Mucosa of descending colon (tissue), 3 donors: ENCODE data around the gene MSI2. TPM values are rescaled to one million over a fixed set of nuclear protein-coding genes. Genes with fewer than 3 reads are reported as not detected.

ENCODE experiments used
- ATAC-seq: fragments of 200-7000 bp; cut with Tn5 transposase; one replicate; pipeline ENCODE4 v1.9.1; 2020; ENCODE audit warnings: mild to moderate bottlenecking, moderate library complexity
- DNase-seq, 3 donors: peaks; one replicate each; pipeline ENCODE4 v3.0.0-alpha.2; 2020
- H3K36me3 ChIP-seq: fragments of 200-600 bp; one replicate; pipeline ENCODE4 v1.8.0; 2021; ENCODE audit warnings: low read depth, mild to moderate bottlenecking
- H3K4me1 ChIP-seq: fragments of 200-600 bp; one replicate; pipeline ENCODE4 v1.8.0; 2021; ENCODE audit warnings: low read depth, mild to moderate bottlenecking
- H3K4me3 ChIP-seq: fragments of 200-600 bp; one replicate; pipeline ENCODE4 v1.8.0; 2021; ENCODE audit warnings: mild to moderate bottlenecking
- H3K9me3 ChIP-seq: fragments of 200-600 bp; one replicate; pipeline ENCODE4 v1.8.0; 2021; ENCODE audit warnings: mild to moderate bottlenecking
- intact Hi-C, 2 donors: fragments of 100-400 bp; cut with DNase I in 1 of 2; cut with micrococcal nuclease in 1 of 2; formaldehyde crosslinking; loops; one replicate each; pipeline versions ENCODE4 v1.11.0 to v1.11.1; 2022; cut with DNase I, micrococcal nuclease
- total RNA-seq, 3 donors: library from RNA; stranded (reverse); fragmentation: NEBNext Ultra II Directional in 2 of 3; extraction: Animal tissue kit (Norgen Biotek cat#: 25700) in 2 of 3; gene quantifications; one replicate each; pipeline versions ENCODE4 v1.2.1 to v1.2.4, GENCODE V29; 2021 to 2023
- TF ChIP-seq, protein P1 (sequence below): fragments of 200-600 bp; IDR thresholded peaks from one replicate; pipeline ENCODE4 v1.8.0; 2022; ENCODE audit warnings: antibody characterized with exemption, mild to moderate bottlenecking
- donor health status: DM: no; HTN: no; CAD: no; lungs with moderate emphysema.
- donor health status: DM: no; HTN: no; CAD: no.
- donor health status: DM: no; HTN: yes; CAD: no.

Gene MSI2
- total RNA-seq, 3 donors from 2014 or later: 60.0 to 72.6 (median 65.7) TPM

DNA sequence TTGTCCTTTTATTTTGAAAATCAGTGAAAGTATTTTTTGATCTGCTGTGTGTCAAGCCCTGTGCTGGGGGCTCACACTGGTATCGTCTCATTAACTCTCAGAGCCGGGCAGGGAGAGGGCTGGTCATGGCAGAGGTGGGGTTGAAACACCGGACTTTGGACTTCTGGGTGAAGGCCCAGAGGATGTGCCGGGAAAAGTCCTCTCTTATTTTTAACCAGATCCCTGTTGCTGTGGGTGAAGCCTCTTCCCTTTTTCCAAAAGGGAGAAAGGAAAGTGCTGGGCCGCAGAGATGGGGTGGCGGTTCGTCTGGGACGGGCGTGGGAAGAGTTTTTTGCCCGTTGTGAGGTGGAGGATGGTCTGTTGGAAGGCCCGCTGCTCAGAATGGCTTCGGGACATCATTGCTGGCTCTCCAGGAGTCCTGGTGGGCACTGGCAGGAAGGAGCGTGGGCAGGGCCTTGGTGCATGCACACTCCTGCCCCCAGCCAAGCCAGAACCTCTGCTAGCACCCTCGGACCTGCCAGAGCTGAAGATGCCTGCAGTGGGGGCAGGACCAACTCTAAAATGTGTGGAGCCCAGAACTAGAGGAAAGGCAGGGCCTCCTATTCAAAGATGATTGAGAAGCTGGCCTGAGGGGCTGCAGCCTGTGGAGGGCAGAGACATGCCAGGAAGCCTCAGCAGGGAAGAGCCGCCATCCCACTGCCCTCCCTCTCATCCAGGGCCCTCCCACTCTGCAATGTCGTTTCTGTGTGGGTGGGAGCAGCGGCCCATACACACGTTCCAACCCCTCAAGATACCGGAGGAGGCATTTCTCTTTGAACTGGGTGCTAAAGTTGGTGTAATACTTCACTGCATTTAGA, 275.6 kb downstream of the MSI2 start:
- Histone ChIP-seq H3K9me3 (no peaks in the 10 kb centered on the region), H3K36me3 (no peaks in the 10 kb centered on the region), H3K4me3 (no peak overlapping the region), H3K4me1 (peaks cover 4% of the 10 kb centered on the region)
- intact Hi-C loops: no loop called here
- no peak for DNase-seq
- TF ChIP-seq, protein P1, sequence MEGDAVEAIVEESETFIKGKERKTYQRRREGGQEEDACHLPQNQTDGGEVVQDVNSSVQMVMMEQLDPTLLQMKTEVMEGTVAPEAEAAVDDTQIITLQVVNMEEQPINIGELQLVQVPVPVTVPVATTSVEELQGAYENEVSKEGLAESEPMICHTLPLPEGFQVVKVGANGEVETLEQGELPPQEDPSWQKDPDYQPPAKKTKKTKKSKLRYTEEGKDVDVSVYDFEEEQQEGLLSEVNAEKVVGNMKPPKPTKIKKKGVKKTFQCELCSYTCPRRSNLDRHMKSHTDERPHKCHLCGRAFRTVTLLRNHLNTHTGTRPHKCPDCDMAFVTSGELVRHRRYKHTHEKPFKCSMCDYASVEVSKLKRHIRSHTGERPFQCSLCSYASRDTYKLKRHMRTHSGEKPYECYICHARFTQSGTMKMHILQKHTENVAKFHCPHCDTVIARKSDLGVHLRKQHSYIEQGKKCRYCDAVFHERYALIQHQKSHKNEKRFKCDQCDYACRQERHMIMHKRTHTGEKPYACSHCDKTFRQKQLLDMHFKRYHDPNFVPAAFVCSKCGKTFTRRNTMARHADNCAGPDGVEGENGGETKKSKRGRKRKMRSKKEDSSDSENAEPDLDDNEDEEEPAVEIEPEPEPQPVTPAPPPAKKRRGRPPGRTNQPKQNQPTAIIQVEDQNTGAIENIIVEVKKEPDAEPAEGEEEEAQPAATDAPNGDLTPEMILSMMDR: no peak
- ATAC-seq: peak; percentile 47

DNA sequence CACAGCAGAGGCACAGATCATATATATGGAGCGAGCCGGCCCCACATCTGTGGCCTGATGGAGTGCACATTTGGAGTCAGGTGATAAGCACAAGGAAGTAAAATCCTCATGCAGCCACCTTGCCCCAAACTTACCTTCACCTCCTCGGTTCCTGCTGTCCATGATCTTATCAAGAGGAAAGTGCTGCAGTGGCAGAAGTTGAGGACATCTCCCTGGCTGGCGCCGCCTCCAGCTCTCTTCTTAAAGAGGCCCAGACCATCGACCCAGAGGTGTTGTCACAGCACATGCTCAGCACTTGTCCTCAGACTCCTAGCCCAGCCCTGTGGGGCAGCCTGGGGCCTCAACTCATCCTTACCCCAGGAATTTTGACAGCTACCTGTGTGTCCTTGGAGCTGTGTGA, 276.2 kb downstream of the MSI2 start:
- Histone ChIP-seq H3K9me3 (no peaks in the 10 kb centered on the region), H3K4me3 (no peak overlapping the region), H3K4me1 (peaks cover 4% of the 10 kb centered on the region), H3K36me3 (no peaks in the 10 kb centered on the region)
- intact Hi-C loops: no loop called here
- TF ChIP-seq, protein P1: no peak
- DNase-seq (no peak), ATAC-seq (no peak)

DNA sequence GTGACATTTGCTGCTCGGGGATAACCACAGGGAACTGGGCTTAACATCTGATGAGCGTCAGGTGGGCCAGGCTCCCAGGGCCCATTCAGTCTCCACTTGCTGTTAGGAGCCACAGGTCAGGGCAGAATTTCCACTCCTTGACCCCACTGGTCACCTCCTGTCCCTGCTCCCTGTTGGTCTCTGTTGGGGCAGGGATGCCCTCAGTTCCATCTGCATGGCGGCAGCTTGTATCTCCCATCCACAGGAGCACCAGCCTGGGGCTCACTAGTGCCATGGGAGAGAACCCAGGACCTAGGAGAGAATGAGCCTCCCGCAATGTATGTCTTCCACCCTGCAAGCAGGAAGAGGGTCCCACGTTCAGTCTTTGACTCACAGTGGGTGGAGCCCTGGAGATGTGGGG, 276.6 kb downstream of the MSI2 start:
- ATAC-seq (no peak), DNase-seq (no peak)
- intact Hi-C loops: no loop called here
- H3K4me3 ChIP-seq: no peak overlapping the region
- no peaks in the 10 kb centered on the region for H3K9me3 ChIP-seq
- H3K36me3 ChIP-seq: no peaks in the 10 kb centered on the region
- TF ChIP-seq, protein P1: no peak
- H3K4me1 ChIP-seq: peaks cover 4% of the 10 kb centered on the region

DNA sequence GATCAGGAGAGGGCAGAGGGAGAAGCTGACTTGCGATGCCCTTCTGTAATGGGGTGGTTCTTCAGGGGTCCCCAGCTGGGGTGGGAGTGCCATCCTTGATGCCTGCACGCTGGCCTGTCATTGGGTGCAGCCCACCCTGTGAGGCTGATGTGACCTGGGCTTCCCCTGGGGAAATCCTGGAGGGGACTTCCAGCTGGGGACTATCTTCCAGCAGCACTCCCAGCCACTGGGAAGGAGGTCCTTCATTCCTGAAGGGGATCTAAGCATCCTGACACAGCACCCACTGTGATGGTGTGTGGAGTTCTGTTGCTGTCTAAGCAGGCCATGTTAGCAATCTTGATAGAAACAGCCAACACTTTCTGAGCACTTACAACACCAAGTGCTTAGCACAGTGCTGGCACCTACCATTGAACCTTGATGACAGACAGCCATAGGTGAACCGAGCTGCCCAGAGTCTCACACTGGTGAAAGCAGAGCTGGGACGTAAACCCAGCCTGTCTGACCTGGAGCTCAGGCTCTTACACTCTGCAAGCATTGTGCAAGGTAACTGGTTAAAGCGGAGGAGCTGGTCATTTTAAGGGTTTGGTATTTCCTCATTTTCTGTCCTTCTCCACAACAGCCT, 277.5 kb downstream of the MSI2 start:
- ATAC-seq: no peak
- no peak for DNase-seq
- intact Hi-C loops: no loop called here
- Histone ChIP-seq H3K36me3 (no peaks in the 10 kb centered on the region), H3K4me1 (peaks cover 9% of the 10 kb centered on the region), H3K4me3 (no peak overlapping the region), H3K9me3 (no peaks in the 10 kb centered on the region)
- TF ChIP-seq, protein P1: no peak

DNA sequence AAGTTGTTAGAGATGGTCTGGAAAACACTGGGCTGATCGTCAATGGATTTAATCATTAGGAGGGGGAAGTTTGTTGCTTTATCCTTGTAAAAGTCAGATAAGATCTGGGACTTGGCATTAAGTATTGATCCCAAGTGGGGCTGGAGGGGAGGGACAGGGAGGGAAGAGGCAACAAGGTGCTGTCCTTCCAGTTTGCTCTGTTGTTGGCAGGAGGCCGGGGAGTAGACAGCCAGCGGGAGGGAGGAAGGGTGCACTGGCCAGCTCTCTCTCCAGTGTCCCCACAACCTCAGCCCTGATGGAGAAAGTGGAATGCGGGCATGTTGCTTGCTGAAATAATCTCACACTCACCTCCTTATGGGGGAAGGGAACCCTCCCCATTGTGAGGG, 278.5 kb downstream of the MSI2 start:
- DNase-seq (no peak), ATAC-seq (no peak)
- Histone ChIP-seq H3K36me3 (no peaks in the 10 kb centered on the region), H3K4me1 (peaks cover 10% of the 10 kb centered on the region), H3K9me3 (no peaks in the 10 kb centered on the region), H3K4me3 (no peak overlapping the region)
- TF ChIP-seq, protein P1: no peak
- intact Hi-C loops: no loop called here
